MM.1S (cell line): ENCODE data around the gene PROM2.

ENCODE experiments used
- DNase-seq: peaks from one replicate; pipeline ENCODE4 v3.0.0-alpha.2; 2015
- H2AFZ ChIP-seq: fragments of 300-600 bp; sonication (generic); 2 replicates; pipeline ENCODE4 v1.6.0; 2016; ENCODE audit warnings: antibody characterized with exemption, low read length
- H3F3A ChIP-seq: fragments of 300-600 bp; sonication (generic); 2 replicates; pipeline ENCODE4 v1.6.1; 2016; ENCODE audit warnings: mild to moderate bottlenecking, antibody characterized with exemption, low read length, moderate library complexity, mixed read lengths; ENCODE audit not compliant: insufficient read depth
- H3K27ac ChIP-seq: fragments of 300-600 bp; sonication (generic); 2 replicates; pipeline ENCODE4 v1.5.1; 2016; ENCODE audit warnings: mild to moderate bottlenecking, low read length
- H3K27me3 ChIP-seq: fragments of 300-600 bp; sonication (generic); replicated peaks from 2 replicates; pipeline ENCODE4 v1.6.0; 2016; ENCODE audit warnings: low read length; ENCODE audit not compliant: insufficient read depth
- H3K36me3 ChIP-seq: fragments of 300-600 bp; sonication (generic); replicated peaks from 2 replicates; pipeline ENCODE4 v1.6.1; 2016; ENCODE audit warnings: mild to moderate bottlenecking, low read length, mixed read lengths; ENCODE audit not compliant: insufficient read depth
- H3K4me1 ChIP-seq: fragments of 300-600 bp; sonication (generic); 2 replicates; pipeline ENCODE4 v1.6.1; 2016; ENCODE audit warnings: low read length, mixed read lengths
- H3K4me2 ChIP-seq: fragments of 300-600 bp; sonication (generic); 2 replicates; pipeline ENCODE4 v1.6.0; 2016; ENCODE audit warnings: low read depth, low read length
- H3K4me3 ChIP-seq: fragments of 300-600 bp; sonication (generic); 2 replicates; pipeline ENCODE4 v1.5.1; 2016; ENCODE audit warnings: low read length, mixed read lengths
- H3K79me2 ChIP-seq: fragments of 300-600 bp; sonication (generic); 2 replicates; pipeline ENCODE4 v1.6.1; 2016; ENCODE audit warnings: mixed run types, low read length, mixed read lengths
- H3K9ac ChIP-seq: fragments of 300-600 bp; sonication (generic); 2 replicates; pipeline ENCODE4 v1.6.1; 2016; ENCODE audit warnings: low read length, mixed read lengths
- H3K9me2 ChIP-seq: fragments of 300-600 bp; sonication (generic); replicated peaks from 2 replicates; pipeline ENCODE4 v1.6.1; 2016; ENCODE audit warnings: mild to moderate bottlenecking, low read length, mixed read lengths; ENCODE audit not compliant: insufficient read depth
- H3K9me3 ChIP-seq: fragments of 300-600 bp; sonication (generic); replicated peaks from 2 replicates; pipeline ENCODE4 v1.6.1; 2016; ENCODE audit warnings: mild to moderate bottlenecking, low read length, mixed read lengths; ENCODE audit not compliant: insufficient read depth
- H4K20me1 ChIP-seq: fragments of 300-600 bp; sonication (generic); 2 replicates; pipeline ENCODE4 v1.6.1; 2016; ENCODE audit warnings: mild to moderate bottlenecking, low read length, moderate library complexity, mixed read lengths; ENCODE audit not compliant: insufficient read depth
- EZH2 ChIP-seq: fragments of 300-600 bp; sonication (generic); optimal IDR thresholded peaks from 2 replicates; pipeline ENCODE3; 2017; ENCODE audit warnings: low read depth, mild to moderate bottlenecking, antibody characterized with exemption, low read length, mixed read lengths
- EZH2phosphoT487 ChIP-seq: fragments of 300-600 bp; sonication (generic); IDR thresholded peaks from 2 replicates; pipeline ENCODE4 v1.6.1; 2018; ENCODE audit warnings: antibody characterized with exemption, low read length
- TF ChIP-seq, protein P1 (sequence below): fragments of 300-600 bp; sonication (generic); IDR thresholded peaks from 2 replicates; pipeline ENCODE4 v1.5.1; 2016; ENCODE audit warnings: antibody characterized with exemption, low read length, mixed read lengths

Gene PROM2

GRCh38 chr2:95330794-95331338 is 56.6 kb downstream of the PROM2 start:
- no peak overlapping the region for H3K4me3 ChIP-seq
- no peak overlapping the region for H2AFZ ChIP-seq
- TF ChIP-seq EZH2 (no peak), EZH2phosphoT487 (no peak)
- TF ChIP-seq, protein P1, sequence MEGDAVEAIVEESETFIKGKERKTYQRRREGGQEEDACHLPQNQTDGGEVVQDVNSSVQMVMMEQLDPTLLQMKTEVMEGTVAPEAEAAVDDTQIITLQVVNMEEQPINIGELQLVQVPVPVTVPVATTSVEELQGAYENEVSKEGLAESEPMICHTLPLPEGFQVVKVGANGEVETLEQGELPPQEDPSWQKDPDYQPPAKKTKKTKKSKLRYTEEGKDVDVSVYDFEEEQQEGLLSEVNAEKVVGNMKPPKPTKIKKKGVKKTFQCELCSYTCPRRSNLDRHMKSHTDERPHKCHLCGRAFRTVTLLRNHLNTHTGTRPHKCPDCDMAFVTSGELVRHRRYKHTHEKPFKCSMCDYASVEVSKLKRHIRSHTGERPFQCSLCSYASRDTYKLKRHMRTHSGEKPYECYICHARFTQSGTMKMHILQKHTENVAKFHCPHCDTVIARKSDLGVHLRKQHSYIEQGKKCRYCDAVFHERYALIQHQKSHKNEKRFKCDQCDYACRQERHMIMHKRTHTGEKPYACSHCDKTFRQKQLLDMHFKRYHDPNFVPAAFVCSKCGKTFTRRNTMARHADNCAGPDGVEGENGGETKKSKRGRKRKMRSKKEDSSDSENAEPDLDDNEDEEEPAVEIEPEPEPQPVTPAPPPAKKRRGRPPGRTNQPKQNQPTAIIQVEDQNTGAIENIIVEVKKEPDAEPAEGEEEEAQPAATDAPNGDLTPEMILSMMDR = no peak
- no peaks in the 10 kb centered on the region for H3K4me1 ChIP-seq
- no peak for DNase-seq
- no peak overlapping the region for H3K4me2 ChIP-seq
- no peak overlapping the region for H3K9ac ChIP-seq
- no peaks in the 10 kb centered on the region for H3K79me2 ChIP-seq
- no peaks in the 10 kb centered on the region for H4K20me1 ChIP-seq
- H3K9me2 ChIP-seq = no peaks in the 10 kb centered on the region
- 0 out of 2 replicates have a peak, but pooled peaks cover 2% of the 10 kb centered on the region for H3K27me3 ChIP-seq
- no peaks in the 10 kb centered on the region for H3F3A ChIP-seq
- no peaks in the 10 kb centered on the region for H3K36me3 ChIP-seq
- H3K27ac ChIP-seq = no peak overlapping the region
- no peaks in the 10 kb centered on the region for H3K9me3 ChIP-seq

- H4K20me1 ChIP-seq = no peaks in the 10 kb centered on the region
- H3K27ac ChIP-seq = no peak overlapping the region
- H3K4me1 ChIP-seq = no peaks in the 10 kb centered on the region
- 0 out of 2 replicates have a peak, but pooled peaks cover 9% of the 10 kb centered on the region for H3K27me3 ChIP-seq
- H3K9me2 ChIP-seq = no peaks in the 10 kb centered on the region
- TF ChIP-seq EZH2phosphoT487 = no peak
- no peaks in the 10 kb centered on the region for H3K36me3 ChIP-seq
- no peak for DNase-seq
- no peak overlapping the region for H3K9ac ChIP-seq
- H3K9me3 ChIP-seq = no peaks in the 10 kb centered on the region
- no peak overlapping the region for H3K4me3 ChIP-seq
- H3F3A ChIP-seq = no peaks in the 10 kb centered on the region
- no peak overlapping the region for H2AFZ ChIP-seq
- H3K79me2 ChIP-seq = no peaks in the 10 kb centered on the region
- H3K4me2 ChIP-seq = no peak overlapping the region
Measured at GRCh38 chr2:95331606-95332005, 57.4 kb downstream of the PROM2 start.

DNA sequence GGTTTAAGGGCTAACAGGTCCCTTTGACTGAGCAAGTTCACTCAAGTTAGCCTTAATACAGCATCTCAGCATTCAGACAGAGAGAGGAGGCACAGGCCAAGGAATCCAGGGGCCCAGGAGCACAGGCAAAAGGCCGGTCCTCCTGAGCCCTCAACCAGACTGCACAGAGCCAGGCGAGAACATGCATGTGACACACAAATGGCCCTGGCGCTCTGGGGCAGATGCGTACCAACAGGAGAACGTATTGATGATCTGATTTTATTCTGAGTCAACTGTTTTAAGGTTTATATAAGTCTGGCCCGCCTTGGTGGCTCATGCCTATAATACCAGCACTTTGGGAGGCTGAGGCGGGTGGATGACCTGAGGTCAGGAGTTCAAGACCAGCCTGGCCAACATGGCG is 57.8 kb downstream of the PROM2 start:
- H3K4me3 ChIP-seq = no peak overlapping the region
- H3K9me3 ChIP-seq = no peaks in the 10 kb centered on the region
- H3K27me3 ChIP-seq = 0 out of 2 replicates have a peak, but pooled peaks cover 9% of the 10 kb centered on the region
- H3K4me2 ChIP-seq = no peak overlapping the region
- H3K9ac ChIP-seq = no peak overlapping the region
- H3K9me2 ChIP-seq = no peaks in the 10 kb centered on the region
- no peak for DNase-seq
- no peaks in the 10 kb centered on the region for H3K79me2 ChIP-seq
- H3K4me1 ChIP-seq = no peaks in the 10 kb centered on the region
- H3K27ac ChIP-seq = no peak overlapping the region
- H3K36me3 ChIP-seq = no peaks in the 10 kb centered on the region
- TF ChIP-seq EZH2 (no peak), EZH2phosphoT487 (no peak)
- TF ChIP-seq, protein P1 = no peak
- H3F3A ChIP-seq = no peaks in the 10 kb centered on the region
- no peaks in the 10 kb centered on the region for H4K20me1 ChIP-seq
- H2AFZ ChIP-seq = no peak overlapping the region

DNA sequence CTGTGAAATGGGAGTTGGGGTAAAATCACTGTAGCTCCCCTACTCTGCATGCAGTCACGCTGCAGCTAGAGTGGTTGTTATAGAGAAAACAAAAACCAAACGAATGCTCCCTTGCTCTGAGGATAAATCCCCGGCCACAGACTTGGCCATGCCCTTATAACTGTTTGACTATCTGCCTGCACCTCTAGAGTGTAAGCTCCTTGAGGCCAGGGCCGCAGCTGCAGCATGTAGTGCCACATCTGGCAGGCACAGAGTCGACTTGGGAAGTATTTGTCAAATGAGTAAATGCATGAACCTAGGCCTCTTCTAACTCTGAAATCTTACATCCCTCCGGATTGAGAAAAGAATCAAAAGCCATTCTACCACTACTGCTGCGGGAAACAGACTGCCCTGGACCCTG is 58.8 kb downstream of the PROM2 start:
- Histone ChIP-seq H3K79me2 (no peaks in the 10 kb centered on the region), H3K4me2 (no peak overlapping the region), H2AFZ (no peak overlapping the region), H3K9me3 (no peaks in the 10 kb centered on the region), H3K9ac (no peak overlapping the region), H3K36me3 (no peaks in the 10 kb centered on the region), H3K4me3 (no peak overlapping the region), H3K4me1 (no peaks in the 10 kb centered on the region), H3K9me2 (no peaks in the 10 kb centered on the region), H3K27me3 (0 out of 2 replicates have a peak, but pooled peaks cover 9% of the 10 kb centered on the region), H4K20me1 (no peaks in the 10 kb centered on the region), H3K27ac (no peak overlapping the region), H3F3A (no peaks in the 10 kb centered on the region)
- no peak for DNase-seq
- TF ChIP-seq, protein P1 = no peak
- no peak for TF ChIP-seq EZH2
- TF ChIP-seq EZH2phosphoT487 = no peak
